Measurements from ENCODE around the gene SLC6A7. TPM values are rescaled to one million over a fixed set of nuclear protein-coding genes. Genes with fewer than 3 reads are reported as not detected.

The SLC6A7 gene
- polyA plus RNA-seq, 1 experiment, result not detected

GRCh38 chr5:150142959-150143349 lies 46.9 kb upstream of the SLC6A7 start:
- no peak overlapping the region; the same call in 1 of the 2 replicates for H3K4me3 ChIP-seq (ENCODE audit: low read depth, low read length)

DNA sequence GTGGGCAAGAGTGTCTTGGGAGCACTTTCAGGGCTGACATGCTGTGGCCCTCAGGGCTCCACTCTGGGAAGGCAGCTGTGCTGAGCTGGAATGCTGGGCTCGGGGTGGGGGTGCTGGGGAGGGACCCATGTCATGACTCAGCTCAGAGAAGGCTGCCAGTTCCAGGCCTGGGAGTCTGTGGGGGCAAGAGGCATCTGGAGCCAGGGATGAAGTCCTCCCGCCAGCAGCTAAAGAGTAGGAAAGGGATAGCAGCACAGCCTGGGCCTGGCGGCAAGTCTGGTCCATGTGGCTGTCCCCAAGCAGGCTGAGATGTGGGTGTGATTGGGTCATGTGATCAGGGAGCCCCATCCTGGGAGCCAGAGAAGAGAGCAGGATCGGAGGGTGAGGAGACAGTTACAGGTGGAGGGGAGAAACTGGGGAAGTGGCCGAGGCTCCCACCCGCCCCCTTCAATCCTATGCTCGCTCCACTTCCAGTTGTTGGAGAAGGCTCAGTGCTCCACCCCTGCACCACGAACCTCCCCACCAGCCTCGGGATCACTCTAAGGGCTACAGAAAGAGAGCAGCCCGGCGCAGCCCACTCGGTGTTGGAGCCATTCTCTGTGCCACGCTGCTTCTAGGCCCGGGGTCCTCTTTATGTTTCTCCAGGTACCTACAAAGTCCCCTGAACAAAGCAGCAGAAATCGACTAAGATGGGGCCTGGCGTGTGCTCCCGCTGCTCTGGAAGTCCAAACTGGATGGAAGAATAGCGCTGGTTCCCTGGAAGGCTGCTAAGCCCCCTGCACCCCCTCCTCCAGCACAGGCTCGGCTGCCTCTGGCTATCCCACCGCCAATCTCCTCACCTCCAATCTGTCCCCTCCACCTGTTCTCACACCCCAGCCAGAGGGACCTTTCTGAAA lies 46.3 kb upstream of the SLC6A7 start:
- ChIA-PET CTCF (no interaction called here), POLR2A (interaction anchor here (0.7 to 1.7 kb wide), 6 partner anchors 8 to 31 kb away, joined by 3 to 10 read pairs (median 6); partner anchors contain the start of gene PDGFRB)
- Histone ChIP-seq H3K27me3 (ENCODE audit: control insufficient read depth, insufficient read depth, low read length) (no peaks in the 10 kb centered on the region), H3K4me3 (ENCODE audit: low read depth, low read length) (peak overlapping the region; percentile 29), H3K27ac (ENCODE audit: low read depth, low read length) (peak overlapping the region; percentile 100), H3K9me3 (ENCODE audit: control insufficient read depth, insufficient read depth, low read length) (no peaks in the 10 kb centered on the region; the same call in 1 of the 2 replicates)
- TF ChIP-seq, protein P1, sequence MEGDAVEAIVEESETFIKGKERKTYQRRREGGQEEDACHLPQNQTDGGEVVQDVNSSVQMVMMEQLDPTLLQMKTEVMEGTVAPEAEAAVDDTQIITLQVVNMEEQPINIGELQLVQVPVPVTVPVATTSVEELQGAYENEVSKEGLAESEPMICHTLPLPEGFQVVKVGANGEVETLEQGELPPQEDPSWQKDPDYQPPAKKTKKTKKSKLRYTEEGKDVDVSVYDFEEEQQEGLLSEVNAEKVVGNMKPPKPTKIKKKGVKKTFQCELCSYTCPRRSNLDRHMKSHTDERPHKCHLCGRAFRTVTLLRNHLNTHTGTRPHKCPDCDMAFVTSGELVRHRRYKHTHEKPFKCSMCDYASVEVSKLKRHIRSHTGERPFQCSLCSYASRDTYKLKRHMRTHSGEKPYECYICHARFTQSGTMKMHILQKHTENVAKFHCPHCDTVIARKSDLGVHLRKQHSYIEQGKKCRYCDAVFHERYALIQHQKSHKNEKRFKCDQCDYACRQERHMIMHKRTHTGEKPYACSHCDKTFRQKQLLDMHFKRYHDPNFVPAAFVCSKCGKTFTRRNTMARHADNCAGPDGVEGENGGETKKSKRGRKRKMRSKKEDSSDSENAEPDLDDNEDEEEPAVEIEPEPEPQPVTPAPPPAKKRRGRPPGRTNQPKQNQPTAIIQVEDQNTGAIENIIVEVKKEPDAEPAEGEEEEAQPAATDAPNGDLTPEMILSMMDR (IDR thresholded peaks at IDR 0.05; ENCODE audit: low read depth, low read length), result no peak
- DNase-seq (ENCODE audit: low read depth, low spot score), result peak; percentile 92

More at GRCh38 chr5:150142959-150143349, 46.9 kb upstream of the SLC6A7 start:
- Histone ChIP-seq H3K27me3 (ENCODE audit: control insufficient read depth, insufficient read depth, low read length) (no peaks in the 10 kb centered on the region), H3K27ac (ENCODE audit: low read depth, low read length) (peak overlapping the region; percentile 100), H3K9me3 (ENCODE audit: control insufficient read depth, insufficient read depth, low read length) (no peaks in the 10 kb centered on the region)
- ChIA-PET POLR2A (interaction anchor here (0.7 to 1.7 kb wide), 6 partner anchors 9 to 31 kb away, joined by 3 to 10 read pairs (median 6); partner anchors contain the start of gene PDGFRB), CTCF (no interaction called here)
- peak; percentile 87 for DNase-seq (ENCODE audit: low read depth, low spot score)
- TF ChIP-seq, protein P1 (IDR thresholded peaks at IDR 0.05; ENCODE audit: low read depth, low read length), result no peak

DNA sequence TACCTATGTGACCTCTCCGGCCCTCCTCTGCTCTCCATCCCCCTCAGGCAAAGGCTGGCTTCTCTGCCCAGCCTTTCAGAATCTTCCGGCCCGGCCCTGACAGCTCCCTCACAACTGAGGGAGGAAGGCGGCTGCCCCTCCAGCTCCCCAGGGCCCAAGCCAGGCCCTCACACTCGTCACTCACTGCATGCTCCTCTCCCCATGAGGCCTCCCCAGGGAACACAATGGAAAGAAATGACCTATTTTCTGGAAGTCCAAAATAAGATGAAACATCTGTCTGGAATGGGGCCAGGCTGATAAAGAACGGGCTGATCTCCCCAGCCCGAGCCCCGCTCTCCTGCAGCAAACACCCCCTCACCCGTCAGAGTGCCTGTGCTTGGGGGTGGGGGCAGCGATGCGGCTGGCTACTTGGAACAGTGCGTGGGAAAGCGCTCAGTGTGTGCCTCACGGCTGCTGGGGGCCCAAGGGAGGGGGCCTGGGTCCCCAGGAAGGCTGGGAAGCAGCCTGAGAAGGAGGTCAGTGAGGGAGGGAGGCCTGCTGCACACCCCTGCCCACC lies 45.5 kb upstream of the SLC6A7 start:
- H3K27ac ChIP-seq (ENCODE audit: low read depth, low read length), result peak overlapping the region; percentile 100
- H3K27me3 ChIP-seq (ENCODE audit: control insufficient read depth, insufficient read depth, low read length), result no peaks in the 10 kb centered on the region
- H3K9me3 ChIP-seq (ENCODE audit: control insufficient read depth, insufficient read depth, low read length), result no peaks in the 10 kb centered on the region; the same call in 1 of the 2 replicates
- peak overlapping the region; percentile 37 for H3K4me3 ChIP-seq (ENCODE audit: low read depth, low read length)
- TF ChIP-seq, protein P1 (IDR thresholded peaks at IDR 0.05; ENCODE audit: low read depth, low read length), result no peak
- peak; percentile 48 for DNase-seq (ENCODE audit: low read depth, low spot score)
- POLR2A ChIA-PET, result interaction anchor here (1.7 kb wide), 1 partner anchor 9 kb away, joined by 10 read pairs; no protein-coding TSS in a partner anchor
- CTCF ChIA-PET, result interaction anchor here (0.7 to 1.1 kb wide), 3 partner anchors 18 to 96 kb away, joined by 3 to 4 read pairs (median 3); no protein-coding TSS in a partner anchor

DNA sequence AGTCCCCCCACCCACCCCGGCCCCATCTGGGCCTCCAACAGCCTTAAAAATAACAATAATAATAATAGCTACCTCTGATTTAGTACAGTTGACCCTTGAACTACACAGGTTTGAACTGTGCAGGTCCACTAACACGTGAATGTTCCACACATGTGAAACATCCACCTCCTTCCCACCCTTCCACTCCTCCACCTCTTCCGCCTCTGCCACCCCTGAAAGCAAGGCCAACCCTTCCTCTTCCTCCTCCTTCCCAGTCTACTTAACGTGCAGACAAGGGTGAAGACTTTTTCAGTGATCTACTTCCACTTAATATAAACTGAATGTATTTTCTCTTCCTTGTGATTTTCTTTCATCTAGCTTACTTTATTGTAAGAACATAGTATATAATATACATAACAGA lies 45.0 kb upstream of the SLC6A7 start:
- TF ChIP-seq, protein P1 (IDR thresholded peaks at IDR 0.05; ENCODE audit: low read depth, low read length), result no peak
- no peaks in the 10 kb centered on the region; the same call in 1 of the 2 replicates for H3K9me3 ChIP-seq (ENCODE audit: control insufficient read depth, insufficient read depth, low read length)
- ChIA-PET CTCF (interaction anchor here (0.7 to 1.2 kb wide), 5 partner anchors 10 to 97 kb away, joined by 3 to 4 read pairs (median 3); no protein-coding TSS in a partner anchor), POLR2A (interaction anchor here (0.7 kb wide), 1 partner anchor 641 kb away, joined by 3 read pairs; no protein-coding TSS in a partner anchor)
- DNase-seq (ENCODE audit: low read depth, low spot score), result no peak
- no peak overlapping the region; the same call in 1 of the 2 replicates for H3K4me3 ChIP-seq (ENCODE audit: low read depth, low read length)
- H3K27me3 ChIP-seq (ENCODE audit: control insufficient read depth, insufficient read depth, low read length), result no peaks in the 10 kb centered on the region
- peak overlapping the region; percentile 100 for H3K27ac ChIP-seq (ENCODE audit: low read depth, low read length)

All from AG04450 (cell line).